HG02981 (cell line): Measurements from ENCODE around the gene PLXNA2.

Experiments
- ATAC-seq: cut with Tn5 transposase; IDR thresholded peaks from one replicate; pipeline ENCODE4 v1.9.1; 2021; ENCODE audit warnings: mild to moderate bottlenecking, moderate library complexity; ENCODE audit not compliant: unreplicated experiment

The PLXNA2 gene

DNA sequence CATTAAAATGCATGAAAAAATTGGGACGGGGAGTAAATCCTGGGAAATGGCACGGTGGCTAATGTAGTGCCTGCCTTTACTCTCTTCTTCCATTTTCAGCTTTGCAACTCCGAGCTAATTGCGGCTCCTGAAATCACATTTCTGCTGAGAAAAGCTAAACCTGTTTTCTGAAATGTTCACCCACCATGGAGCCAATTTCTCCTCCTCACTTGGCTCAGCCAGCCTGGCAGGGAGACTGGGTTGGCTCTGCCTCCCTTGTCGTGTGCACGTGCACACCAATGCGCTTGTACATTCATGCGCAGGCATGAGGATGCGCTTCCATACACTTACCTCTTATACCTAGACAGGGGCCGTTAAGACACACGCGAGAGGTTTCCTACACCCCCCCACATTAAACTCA, 165.4 kb downstream of the PLXNA2 start:
- no peak for ATAC-seq

DNA sequence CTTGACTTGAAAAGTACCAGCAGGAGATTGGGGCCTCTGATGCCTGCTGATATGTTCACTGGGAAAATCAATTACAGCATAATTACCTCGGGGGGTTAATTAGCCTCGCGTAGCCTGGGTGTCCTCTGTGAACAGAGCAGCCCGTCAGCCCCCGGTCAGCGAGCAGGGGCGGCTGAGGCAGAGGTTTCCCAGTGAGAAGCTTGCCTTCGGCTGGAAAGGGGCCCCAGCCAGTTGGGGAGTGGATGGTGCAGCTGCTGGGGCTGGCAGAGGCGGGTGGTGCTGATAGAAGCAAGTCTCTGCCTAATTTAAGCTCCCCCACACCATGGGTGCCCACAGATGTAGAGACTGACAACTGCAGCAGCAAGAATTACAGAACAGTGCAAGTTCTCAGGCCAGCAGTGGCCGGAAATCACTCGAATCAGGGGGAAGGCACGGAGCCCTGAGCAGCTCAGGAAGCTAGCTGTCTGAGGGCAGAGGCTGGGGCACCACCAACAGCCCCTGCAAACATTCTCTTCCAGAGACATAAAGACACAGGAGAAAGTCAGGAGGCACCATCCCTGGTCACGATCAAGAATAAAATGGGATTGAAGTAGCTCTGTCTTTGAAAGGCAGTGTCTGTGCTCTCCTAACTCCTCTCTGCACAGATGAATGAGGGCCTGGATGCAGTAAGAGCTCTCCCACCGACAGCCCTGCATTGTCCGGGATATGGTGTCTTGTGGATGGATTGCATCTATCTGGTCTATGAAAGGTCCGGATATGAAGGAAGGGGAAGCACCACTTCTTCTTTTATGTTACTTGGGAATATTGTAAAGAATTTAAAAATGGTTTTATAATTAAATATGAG, 166.7 kb downstream of the PLXNA2 start:
- no peak for ATAC-seq

DNA sequence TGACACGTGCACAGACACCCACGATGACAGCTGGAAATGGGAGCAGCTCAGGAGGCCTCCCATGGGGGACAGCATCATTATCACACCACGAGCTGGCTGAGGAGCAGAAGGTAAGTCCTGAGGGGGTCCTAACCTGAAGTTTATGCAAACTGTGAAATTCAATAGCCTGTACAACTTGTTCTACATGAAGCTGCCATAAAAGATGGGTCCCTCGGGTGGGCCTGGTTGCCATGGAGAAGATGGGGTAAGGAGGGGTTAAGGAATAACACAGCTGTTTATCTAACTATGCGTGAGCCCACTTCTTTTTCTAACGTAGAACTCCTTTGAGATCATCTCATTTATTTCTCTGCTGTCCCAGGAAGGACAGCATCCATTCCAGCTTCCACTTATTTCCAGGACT, 169.8 kb downstream of the PLXNA2 start:
- no peak for ATAC-seq

DNA sequence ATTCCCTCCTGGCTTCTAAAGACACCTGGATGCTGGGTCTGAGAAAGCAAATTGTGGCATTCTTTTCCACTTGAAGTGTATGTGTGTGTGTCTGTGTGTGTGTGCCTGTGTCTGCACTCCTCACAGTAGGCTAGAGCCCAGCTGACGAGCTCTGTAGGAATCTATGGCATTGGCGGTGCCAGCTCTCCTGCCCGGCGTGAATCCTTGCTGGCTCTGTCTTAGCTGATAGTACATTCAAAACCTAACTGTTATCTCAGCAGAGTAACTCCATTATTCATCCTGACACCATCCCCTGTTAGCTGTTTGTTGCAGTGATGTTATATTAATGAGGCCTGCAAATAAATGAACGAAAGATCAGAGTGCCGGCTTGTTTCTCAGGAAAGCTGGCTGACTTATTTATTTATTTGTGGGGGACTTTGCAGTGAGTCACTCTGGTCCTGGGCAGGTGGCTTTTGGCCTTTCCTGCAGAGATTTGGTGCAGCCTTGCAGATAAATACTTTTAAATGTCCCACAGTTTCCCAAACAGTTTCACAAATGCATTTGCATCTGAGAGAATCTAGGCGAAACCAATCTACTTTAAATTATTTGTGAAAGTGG, 172.7 kb downstream of the PLXNA2 start:
- ATAC-seq = no peak

DNA sequence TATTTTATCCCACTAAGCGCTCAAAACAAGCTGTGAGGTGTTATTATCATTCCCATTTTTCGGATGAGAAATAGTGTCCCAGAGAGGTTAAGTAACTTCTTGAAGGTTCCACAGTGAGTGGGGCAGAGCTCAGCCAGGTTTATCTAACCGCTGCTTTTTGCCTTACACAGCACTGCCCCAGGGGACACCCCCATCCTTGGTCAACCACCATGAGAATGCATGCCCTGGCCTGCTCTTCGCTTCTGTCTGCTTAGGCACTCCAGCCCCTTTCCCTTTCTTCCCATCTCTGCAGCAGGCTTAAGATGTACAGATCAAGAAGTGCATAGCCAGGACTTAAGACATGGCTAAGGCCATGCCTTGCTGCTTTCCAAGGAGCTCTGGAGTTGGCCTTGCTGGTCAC, 174.3 kb downstream of the PLXNA2 start:
- ATAC-seq = no peak

DNA sequence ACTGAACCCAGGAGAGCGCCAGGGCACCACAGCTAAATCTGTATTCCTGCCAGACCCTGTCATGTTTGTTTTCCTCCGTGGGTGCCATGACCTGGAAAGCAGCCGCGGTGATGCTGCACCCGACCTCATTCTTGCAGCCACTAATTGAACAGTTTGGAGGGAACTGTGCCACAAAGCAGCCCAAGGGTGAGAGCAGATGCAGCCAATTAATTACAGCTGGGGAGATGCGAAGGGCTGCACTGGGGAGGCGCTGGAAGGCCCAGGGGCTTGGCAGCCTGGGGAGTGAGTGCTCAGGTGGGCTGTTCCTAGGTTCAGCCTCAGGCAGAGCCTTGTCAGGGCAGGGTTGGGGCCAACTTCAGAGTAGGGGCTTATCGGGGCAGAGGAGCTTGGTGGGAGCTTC, 174.9 kb downstream of the PLXNA2 start:
- ATAC-seq = no peak

DNA sequence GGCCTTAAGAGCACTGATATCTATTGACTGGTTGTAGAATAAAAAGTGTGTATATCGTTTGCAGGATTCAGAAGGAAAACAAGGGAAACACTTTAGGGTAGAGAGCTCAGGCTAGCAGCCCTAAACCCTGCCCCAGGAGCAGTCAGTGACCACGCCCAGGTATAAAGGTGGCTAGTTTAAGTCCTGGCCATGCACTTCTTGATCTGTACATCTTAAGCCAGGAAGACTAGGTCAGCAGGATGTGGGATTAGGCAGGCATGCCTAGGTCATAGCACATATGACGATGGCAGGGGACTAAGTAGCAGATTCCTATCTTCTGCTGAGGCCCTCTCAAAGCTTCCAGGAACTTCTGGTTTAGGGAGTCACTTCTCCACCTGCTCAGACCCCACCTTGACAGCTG, 175.3 kb downstream of the PLXNA2 start:
- ATAC-seq = no peak

DNA sequence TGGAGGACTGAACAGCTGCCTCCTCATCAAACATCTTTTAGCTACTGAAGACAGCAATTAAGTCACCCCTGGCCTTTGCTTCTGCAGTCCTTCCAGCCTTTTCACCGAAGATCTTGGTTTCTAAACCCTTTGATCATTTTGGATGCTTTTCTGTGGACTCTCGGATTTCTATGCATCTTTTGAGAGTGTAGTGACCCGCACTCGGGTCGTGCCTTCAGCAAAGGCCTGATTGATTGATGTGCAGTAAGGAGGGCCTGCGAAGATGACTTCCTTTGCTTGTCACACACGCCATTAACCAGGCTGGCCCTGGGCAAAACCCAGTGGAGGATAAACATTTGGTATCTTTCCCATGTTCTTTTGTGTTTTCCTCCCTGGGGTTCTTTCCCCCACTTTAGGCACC, 175.8 kb downstream of the PLXNA2 start:
- ATAC-seq = no peak

DNA sequence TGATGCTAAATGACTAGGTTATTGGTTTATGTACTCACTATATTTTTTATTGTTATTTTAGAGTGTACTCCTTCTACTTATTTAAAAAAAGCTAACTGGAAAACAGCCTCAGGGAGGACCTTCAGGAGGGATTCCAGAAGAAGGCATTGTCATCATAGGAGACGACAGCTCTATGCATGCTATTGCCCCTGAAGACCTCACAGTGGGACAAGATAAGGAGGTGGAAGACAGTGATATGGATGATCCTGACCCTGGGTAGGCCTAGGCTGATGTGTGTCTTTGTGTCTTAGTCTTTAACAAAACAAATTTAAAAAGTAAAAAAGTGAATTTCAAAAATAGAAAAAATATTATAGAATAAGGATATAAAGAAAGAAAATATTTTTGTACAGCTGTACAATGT, 177.6 kb downstream of the PLXNA2 start:
- no peak for ATAC-seq

DNA sequence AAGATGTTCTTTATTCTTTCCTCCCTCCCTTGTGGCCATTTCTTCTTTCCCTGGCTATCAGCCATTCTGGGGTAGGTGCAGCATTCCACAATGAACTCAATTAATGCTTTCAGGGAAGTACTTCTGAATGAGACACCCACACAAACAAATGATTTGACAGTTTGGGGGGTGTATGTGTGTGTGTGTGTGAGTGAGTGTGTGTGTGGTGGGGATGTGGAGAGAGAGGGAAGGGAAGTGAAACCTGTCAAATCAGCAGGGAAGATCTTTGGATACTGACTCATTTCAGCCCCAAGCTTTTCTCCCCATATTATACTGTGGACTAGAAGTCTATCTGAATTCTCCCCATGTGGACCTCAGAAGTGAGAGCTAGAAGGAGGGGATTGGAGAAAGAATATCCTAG, 178.3 kb downstream of the PLXNA2 start:
- ATAC-seq = no peak

DNA sequence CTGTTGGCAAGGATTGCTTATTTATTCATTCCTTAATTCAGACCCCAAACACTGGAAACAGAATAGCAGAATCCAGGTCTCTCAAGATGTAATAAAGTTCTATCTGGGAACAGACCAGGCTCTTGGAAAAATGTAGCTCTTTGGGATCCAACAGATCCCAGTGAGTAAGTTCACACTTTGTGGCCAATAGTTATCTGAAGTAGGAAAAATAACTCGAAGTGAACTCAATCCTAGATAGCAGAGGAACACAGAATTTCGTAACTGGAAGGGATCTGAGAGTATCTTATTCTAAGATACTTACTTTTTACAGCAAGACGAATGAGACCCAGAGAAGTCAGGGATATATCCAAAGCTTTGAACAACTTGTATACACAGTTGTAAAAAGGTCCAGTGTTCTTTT, 182.6 kb downstream of the PLXNA2 start:
- ATAC-seq = no peak

DNA sequence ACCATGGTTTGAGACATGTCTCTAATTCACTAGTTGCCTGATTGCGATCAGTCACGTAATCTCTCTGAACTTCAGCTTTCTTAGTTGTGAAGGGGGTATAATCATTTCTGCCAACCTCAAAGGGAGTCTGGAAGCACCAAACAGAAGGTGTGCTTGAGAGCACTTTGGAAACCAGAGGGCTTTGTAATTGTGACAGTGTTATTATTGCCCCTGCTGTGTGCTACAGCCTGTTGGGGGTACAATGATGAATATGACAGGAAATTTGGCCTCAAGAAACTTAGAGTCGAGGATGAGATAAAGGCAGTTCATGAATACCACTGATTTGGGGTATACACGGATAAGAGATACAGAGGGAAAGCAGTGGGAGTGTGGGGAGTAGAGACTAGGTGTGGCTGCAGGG, 183.1 kb downstream of the PLXNA2 start:
- no peak for ATAC-seq

DNA sequence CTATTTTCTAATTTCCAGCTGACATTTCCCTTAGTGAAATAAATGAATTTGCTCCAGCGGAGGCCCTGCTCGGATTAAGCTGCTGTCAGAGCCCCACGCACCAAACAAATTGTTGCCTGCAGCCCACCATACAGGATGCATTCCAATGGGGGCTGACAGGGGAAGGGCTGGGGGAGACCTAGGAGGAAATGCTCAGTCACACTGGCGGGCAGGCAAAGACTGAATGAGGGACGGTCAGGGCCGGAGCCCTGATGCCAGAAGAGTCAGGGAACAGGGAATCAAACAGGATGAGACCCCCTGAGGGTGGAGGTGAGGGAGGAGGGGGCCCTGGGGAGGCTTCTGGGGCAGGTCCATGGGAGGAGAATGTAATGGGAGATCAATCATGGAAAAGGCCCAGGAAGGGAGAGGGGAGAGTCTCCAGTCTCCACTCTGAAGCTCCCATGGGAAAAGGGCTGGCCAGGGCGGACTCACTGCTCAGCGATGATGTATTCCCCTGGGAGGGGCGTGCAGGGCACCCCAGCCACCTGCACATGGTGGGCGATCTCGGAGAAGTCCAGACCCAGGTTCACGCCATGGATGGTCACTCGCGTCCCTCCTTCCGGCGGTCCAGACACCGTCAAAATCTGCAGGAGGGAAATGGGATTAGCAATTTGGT, 183.8 kb downstream of the PLXNA2 start:
- no peak for ATAC-seq

DNA sequence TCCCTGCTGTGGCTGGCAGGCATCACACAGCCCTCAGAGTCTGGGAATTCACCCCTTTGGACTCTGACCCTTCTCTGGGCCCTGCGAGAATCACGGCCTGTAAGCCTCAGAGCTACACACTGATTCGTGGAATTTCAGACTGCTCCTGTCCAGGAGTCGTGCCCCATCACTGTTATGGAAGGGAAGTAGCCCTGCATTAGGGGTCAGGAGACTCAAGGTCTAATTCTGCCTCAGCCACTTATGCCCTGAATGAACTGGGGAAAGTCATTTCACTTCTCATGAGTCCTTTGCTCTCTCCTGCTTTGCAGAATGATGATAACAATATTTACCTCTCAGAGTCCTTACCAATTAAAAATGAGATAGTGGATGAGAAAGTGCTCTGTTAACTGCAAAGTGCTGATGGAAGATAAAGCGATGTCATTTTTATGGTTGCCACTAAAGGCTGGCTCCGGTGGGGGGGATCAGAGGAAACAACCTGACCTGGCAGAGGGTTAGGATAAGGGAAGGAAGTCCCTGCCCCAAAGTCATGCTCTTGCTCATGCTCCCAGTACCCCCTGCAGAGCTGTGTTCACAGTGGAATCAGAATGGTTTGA, 184.7 kb downstream of the PLXNA2 start:
- no peak for ATAC-seq

DNA sequence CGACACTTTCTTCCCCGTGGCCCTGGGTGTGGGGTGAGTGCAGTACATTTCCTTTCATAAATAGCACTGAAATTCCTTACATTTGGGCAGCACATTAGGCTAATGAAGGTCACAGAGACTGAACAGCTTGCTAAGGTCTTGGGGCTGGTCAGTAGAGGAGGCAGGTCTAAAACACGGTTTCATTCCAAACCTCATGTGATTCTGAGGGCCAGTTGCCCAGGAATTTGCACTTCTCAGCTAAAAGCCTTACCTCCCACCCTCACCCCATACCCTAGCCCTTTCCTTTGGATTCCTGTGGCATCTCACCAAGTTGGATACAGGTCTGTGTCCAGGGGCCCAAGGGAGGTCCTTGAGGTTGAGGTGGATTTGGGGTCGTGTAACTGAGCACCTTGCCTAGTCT, 185.4 kb downstream of the PLXNA2 start:
- ATAC-seq = no peak

DNA sequence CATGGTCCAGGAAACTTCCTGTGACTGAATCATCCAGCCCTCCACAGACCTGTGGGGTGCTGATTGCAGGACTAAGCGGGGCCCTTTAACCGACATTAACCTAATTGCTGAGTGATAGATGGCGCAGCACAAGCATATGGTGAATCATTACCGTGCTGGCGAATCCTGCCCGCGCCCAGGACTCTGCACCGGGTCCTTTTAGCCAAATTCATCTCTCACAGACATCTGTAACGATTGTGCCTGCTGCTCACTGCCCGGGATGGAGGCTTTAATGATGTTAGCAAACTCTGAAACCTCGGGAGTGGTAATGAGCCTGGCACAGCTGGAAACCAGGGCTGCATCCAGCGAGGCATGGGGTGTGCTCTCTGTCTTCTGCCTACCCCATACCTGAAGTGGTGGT, 185.9 kb downstream of the PLXNA2 start:
- no peak for ATAC-seq

DNA sequence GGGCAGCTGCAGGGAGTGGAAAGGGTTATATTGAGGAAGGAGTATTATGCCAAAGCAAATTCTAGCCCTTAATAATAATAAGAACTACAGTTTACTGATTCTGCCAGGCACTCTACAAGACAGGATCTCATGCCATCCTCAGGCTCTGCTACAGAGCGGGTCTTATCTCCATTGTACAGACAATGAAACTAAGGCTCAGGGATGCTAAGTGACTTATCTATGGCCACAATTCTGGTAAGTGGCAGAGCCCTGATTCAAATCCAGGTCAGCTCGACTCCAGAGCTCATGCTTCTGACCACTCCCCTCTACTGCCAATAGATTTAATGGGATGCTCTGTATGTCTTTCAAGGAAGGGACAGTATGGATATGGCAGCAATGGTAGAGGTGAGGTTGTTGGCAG, 187.1 kb downstream of the PLXNA2 start:
- no peak for ATAC-seq

DNA sequence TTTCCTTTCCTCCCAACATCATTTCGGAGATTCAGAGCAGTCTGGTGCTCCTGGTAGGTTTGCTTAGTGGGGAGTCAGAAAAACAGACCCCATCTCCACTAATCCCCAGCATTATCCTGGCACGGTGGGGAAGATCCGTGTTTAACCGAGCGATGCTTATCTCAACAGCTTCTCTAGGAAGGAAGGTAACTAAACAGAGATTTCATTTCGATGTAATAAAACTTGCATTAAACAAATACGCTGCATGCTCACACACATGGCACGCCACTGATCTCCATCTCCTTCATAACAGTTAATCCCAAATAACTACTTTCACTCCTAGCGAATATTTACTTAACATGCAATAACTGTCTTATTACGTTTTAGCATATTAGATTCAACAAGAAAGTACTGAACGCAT, 188.6 kb downstream of the PLXNA2 start:
- no peak for ATAC-seq

DNA sequence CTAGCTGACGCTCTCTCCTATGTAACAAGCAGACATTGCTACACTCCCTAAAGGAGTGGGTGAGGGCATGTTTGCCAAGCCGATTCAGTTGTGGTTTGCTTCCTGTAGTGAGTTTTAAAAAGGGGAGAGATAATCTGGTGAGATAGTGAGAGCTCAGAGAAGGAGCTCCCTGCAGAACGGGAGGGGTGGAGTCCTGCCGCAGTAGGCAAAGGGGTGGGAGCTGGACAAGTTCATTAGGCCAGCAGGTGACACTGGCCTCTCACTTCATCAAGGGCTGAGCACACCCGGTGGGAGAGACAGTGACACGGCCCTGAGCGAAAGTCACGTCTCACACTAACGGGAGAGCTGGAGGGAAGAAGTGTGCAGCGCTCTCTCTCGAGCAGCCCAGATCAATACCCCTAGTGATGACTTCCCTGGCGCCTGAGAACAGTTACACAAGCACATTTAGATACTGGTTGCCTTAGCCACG, 189.2 kb downstream of the PLXNA2 start:
- no peak for ATAC-seq

DNA sequence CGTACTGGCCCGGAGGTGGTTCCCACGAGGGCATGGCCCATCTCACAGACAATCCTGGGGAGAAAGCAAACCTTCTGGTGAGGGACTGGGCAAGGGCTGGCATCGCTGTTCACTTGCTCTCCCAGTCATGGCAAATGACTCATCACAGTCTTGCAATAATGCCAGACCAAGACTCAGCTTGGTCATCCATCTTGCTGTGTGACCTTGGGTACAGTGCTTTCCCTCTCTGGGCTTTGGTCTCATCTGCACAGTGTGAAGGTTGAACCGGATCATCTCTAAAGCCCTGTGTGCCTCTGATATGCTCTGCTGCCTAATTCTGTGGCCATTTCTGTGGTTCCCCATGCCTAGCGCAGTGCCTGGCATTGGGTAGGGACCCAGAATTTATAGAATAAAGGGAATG, 189.7 kb downstream of the PLXNA2 start:
- ATAC-seq = no peak

DNA sequence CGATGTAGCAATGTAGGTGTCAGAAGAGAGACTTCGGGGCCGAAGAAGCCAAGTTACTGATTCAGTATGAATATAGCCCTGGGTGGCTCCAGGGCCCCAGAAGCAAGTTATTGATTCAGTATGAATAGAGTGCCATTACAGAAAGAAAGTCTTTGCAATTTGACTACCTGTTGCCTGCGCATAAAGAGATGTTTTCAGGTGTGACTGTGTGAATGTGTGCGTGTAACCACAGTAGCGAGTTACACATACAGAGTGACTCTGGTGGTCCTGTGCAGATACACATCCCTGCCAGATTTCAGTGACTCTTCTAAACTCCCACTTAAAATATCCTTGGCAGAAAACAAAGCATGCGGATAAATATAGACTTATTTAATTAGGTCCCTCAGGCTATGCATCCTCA, 190.5 kb downstream of the PLXNA2 start:
- no peak for ATAC-seq

DNA sequence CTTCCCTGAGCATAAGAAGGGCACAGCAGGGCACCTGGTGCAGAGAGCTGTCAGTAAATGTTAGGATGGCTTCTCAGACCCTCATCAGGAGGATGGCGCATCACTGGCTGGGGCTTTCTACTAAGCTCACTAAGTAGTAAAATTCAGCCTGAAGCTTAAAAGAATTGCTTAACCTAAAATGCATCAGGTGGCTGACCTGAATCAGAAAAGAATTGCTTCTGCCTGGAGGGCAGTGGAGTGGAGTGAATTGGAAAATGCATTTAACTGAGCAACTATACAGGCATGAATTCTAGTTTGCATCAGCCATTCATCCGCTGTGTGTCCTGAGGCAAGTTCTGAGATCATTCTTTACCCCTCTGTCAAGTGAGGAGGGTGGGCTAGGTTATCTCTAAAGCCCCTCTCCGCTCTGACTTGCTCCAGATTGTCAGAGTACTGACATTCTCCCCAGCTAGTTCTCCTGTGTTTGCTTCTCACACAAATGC, 191.2 kb downstream of the PLXNA2 start:
- ATAC-seq = no peak
